Naive B cell (primary cell): ENCODE measurements around the gene CHRNA7. TPM values are rescaled to one million over a fixed set of nuclear protein-coding genes. Genes with fewer than 3 reads are reported as not detected.

ENCODE experiments used
- ATAC-seq, 2 donors: fragments of 150-1000 bp; cut with Tn5 transposase; 2 replicates each; pipeline ENCODE4 v1.10.0; 2021; ENCODE audit warnings: low read depth in 2 of 2, mild to moderate bottlenecking in 2 of 2, moderate library complexity in 2 of 2
- DNase-seq: peaks from one replicate; pipeline ENCODE4 v3.0.0; 2022
- H3K27ac Mint-ChIP-seq, 6 donors: one replicate each; pipeline ENCODE4 v1.8.0; 2020 to 2022; ENCODE audit warnings: mild to moderate bottlenecking in 6 of 6, mixed read lengths in 6 of 6, moderate library complexity in 5 of 6, inconsistent platforms in 2 of 6
- H3K27me3 Mint-ChIP-seq, 3 donors: one replicate each; pipeline ENCODE4 v1.8.0; 2021 to 2022; ENCODE audit warnings: mixed read lengths in 3 of 3, mild to moderate bottlenecking in 1 of 3
- H3K36me3 Mint-ChIP-seq, 2 donors: one replicate each; pipeline ENCODE4 v1.8.0; 2020 to 2022; ENCODE audit warnings: mixed read lengths in 2 of 2, inconsistent platforms in 1 of 2, mild to moderate bottlenecking in 1 of 2
- H3K4me1 Mint-ChIP-seq, 3 donors: one replicate each; pipeline ENCODE4 v1.8.0; 2020 to 2022; ENCODE audit warnings: mixed read lengths in 3 of 3, inconsistent platforms in 1 of 3, mild to moderate bottlenecking in 1 of 3, moderate library complexity in 1 of 3
- H3K4me3 Mint-ChIP-seq, 8 donors: one replicate each; pipeline ENCODE4 v1.8.0; 2020 to 2022; ENCODE audit warnings: mild to moderate bottlenecking in 8 of 8, mixed read lengths in 8 of 8, moderate library complexity in 8 of 8, inconsistent platforms in 2 of 8
- H3K9me3 Mint-ChIP-seq, 7 donors: one replicate each; pipeline ENCODE4 v1.8.0; 2020 to 2022; ENCODE audit warnings: mixed read lengths in 7 of 7, mild to moderate bottlenecking in 5 of 7, inconsistent platforms in 2 of 7, moderate library complexity in 1 of 7
- polyA plus RNA-seq, 6 donors: library from polyadenylated mRNA; unstranded; fragments of 300-500 nt; fragmentation: Illumina TruSeq; gene quantifications; one replicate each; pipeline ENCODE4 v1.2.3, GENCODE V29; 2021; ENCODE audit warnings: low read depth in 6 of 6

CHRNA7 gene
- polyA plus RNA-seq, 6 donors from 2014 or later = not detected

DNA sequence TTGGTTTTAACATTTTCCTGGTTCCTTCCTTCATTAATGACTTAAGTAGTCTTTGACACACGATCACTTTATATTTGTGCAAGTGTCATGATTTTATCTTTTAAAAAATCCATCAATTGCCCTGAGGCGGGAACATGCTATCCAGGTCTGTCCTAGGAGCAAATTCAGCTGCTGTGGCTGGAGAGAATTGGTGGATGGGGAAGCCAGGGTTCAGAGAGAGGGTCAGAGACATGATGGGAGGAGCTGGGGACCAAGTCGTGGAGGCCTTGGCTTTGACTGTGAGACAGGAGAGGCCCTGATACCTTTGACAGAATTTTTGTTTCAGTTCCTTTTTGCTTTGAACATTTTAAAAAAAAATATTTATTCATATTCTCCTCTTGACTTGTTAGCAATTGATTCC, 89.0 kb downstream of the CHRNA7 start:
- Mint-ChIP-seq H3K36me3 (no peaks in the 10 kb centered on the region), H3K4me3 (no peak overlapping the region), H3K9me3 (peaks cover 0 to 1% (median 0%) of the 10 kb centered on the region in 7 donors), H3K27ac (no peak overlapping the region), H3K27me3 (peaks cover 10 to 12% (median 12%) of the 10 kb centered on the region in 3 donors), H3K4me1 (no peaks in the 10 kb centered on the region)
- ATAC-seq (no peak), DNase-seq (no peak)

DNA sequence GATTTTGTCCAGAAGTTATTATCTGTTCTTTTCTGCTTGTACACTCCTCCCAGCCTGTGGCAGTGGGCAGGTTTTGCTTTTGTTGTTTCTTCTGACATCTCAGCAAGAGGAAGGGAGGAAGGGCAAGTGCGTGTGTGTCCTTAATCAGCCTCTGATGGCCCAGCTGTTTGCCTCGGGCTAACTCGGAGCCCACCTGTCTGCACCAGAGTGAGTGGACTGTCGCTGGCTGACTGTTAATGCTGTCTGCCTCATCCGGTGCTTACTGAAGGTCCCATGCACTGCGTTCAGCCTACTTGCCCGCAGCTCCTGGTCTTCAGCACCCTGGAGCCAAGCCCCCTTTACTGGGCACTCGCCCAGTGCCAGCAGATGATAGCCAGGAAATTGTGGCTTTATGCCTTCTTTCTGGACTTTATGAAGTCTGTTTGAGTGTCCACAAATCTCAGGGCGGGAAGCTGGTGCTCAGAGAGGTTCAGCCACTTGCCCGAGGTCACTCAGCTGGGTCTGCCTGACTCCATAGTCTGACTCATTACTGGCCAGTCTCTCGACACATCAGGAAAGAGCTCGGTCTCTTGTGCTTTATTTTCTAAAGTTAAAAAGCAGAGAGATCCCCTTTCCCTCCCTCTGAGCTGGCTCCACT, 89.5 kb downstream of the CHRNA7 start:
- Mint-ChIP-seq H3K36me3 (no peaks in the 10 kb centered on the region), H3K9me3 (peaks cover 0 to 1% (median 0%) of the 10 kb centered on the region in 7 donors), H3K4me1 (no peaks in the 10 kb centered on the region), H3K27me3 (peaks cover 10 to 12% (median 12%) of the 10 kb centered on the region in 3 donors), H3K4me3 (no peak overlapping the region), H3K27ac (no peak overlapping the region)
- ATAC-seq (no peak), DNase-seq (no peak)

DNA sequence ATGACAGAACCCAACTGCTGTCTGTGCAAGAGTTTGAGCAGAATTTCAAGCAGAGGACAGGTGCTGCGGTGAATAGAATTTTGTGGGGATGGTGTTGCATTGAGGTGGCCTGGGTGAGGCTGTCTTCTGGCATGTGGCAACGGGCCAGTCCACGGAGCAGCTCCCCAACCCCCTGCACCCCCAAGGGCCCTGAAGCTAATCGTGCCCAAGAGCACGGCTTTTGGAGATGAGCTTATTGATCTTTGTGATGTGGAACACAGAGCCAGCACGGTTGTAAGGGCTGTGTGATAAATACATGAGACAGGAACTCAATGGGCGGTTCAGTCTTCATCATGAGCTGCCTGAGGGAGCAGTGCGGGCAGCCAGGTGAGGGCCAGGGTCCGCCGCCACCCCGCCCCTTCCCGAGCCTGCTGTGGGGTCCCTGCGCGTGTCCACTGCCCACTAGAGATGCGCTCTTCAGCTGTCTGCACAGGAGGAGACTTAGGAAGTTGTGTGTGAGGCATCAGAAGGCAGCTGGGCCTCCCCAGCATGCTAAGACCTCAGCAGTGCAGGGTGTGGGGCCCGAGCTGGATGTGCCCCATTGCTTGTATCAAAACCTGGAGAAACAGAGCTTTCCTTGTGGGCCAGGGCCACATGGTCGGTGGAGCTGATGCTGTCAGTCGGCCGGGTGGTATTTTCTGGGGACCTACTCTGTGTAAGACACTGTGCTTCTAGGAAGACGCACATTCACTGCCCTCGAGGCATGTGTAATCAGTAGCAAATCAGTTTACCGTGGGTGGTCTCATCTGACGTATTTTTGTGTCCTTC, 90.5 kb downstream of the CHRNA7 start:
- DNase-seq (no peak), ATAC-seq (no peak)
- Mint-ChIP-seq H3K27ac (no peak overlapping the region), H3K4me1 (no peaks in the 10 kb centered on the region), H3K4me3 (no peak overlapping the region), H3K9me3 (peaks cover 0 to 2% (median 0%) of the 10 kb centered on the region in 7 donors), H3K36me3 (no peaks in the 10 kb centered on the region), H3K27me3 (peaks cover 1 to 12% (median 9%) of the 10 kb centered on the region in 3 donors)

DNA sequence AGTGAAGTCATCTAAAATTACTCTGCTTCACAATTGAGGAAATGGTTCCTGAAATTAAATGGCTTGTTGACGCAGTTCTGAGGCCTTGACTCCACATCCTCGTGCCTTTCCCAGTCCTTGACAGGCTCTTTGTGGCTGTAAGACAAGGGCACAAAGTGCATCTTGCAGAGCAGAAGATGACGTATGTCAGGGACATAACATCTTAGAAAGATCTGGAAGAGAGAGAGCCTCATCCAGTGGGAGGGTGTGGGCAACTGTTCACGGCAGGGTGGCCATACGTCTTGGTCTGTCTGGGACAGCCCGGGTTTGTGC, 91.0 kb downstream of the CHRNA7 start:
- DNase-seq (no peak), ATAC-seq (no peak)
- peaks cover 0 to 2% (median 0%) of the 10 kb centered on the region in 7 donors for H3K9me3 Mint-ChIP-seq
- H3K27ac Mint-ChIP-seq = no peak overlapping the region
- no peaks in the 10 kb centered on the region for H3K4me1 Mint-ChIP-seq
- no peak overlapping the region for H3K4me3 Mint-ChIP-seq
- no peaks in the 10 kb centered on the region for H3K36me3 Mint-ChIP-seq
- peaks cover 0 to 12% (median 9%) of the 10 kb centered on the region in 3 donors for H3K27me3 Mint-ChIP-seq

DNA sequence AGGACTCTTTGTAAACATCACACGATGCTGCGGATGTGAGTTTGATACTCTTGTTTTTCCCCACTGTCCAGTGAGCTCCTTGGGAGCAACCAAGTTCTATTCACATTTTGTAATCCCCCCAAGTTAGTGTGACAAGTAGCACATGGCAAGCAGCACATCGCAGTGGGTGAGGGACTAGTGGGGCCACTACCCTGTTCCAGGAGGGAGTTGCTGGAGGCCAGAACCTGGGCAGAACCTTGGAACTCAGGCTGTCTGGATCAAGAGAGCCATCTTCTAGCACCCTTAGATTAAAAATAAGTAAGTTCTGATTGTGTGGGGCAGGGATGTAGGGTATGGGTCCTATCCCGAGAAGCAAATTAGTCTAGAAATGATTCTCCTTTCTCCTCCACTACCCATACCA, 91.7 kb downstream of the CHRNA7 start:
- no peak overlapping the region for H3K27ac Mint-ChIP-seq
- peaks cover 0 to 12% (median 9%) of the 10 kb centered on the region in 3 donors for H3K27me3 Mint-ChIP-seq
- no peaks in the 10 kb centered on the region for H3K36me3 Mint-ChIP-seq
- H3K4me3 Mint-ChIP-seq = no peak overlapping the region
- no peak for ATAC-seq
- no peak for DNase-seq
- peaks cover 0 to 2% (median 0%) of the 10 kb centered on the region in 7 donors for H3K9me3 Mint-ChIP-seq
- no peaks in the 10 kb centered on the region for H3K4me1 Mint-ChIP-seq

DNA sequence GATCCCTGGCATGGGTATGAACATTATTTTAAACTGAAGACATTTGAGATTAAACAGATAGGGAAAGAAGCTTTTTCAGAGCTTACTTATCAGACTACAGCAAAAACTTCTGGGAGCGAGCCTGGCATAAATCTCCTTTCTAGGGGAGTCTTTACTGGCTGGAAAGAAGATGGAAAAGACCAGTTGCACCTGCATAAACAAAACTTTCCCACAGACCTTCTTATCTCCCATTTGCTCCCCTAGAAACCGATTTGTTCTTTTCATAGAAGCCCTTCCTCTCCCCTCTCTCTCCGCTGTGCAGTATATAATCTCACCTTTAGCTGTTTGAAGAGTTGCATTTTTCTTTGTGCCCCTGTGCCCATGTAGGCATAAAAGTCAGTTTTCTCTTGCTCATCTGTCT, 93.2 kb downstream of the CHRNA7 start:
- no peaks in the 10 kb centered on the region for H3K36me3 Mint-ChIP-seq
- peaks cover 0 to 2% (median 0%) of the 10 kb centered on the region in 7 donors for H3K9me3 Mint-ChIP-seq
- ATAC-seq = no peak

DNA sequence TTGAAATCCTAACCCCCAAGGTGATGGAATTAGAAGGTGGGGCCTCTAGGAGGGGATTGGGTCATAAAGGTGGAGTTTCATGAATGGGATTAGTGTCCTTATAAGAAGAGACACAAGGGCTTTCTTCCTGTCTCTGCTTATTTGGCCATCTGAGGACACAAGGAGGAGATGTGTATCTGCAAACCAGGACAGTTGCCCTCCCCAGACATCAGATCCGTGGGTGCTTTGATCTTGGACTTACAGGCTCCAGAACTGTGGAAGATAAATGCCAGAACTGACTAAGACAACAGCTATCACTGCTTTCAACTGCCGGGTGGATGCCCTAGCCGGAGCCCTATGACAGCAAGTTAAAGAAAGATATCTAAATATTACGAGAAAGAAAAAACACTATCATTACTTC, 94.4 kb downstream of the CHRNA7 start:
- ATAC-seq (no peak), DNase-seq (no peak)
- Mint-ChIP-seq H3K27ac (no peak overlapping the region), H3K27me3 (peaks cover 0 to 13% (median 4%) of the 10 kb centered on the region in 3 donors), H3K36me3 (no peaks in the 10 kb centered on the region), H3K4me3 (no peak overlapping the region), H3K4me1 (no peaks in the 10 kb centered on the region), H3K9me3 (peaks cover 0 to 1% (median 0%) of the 10 kb centered on the region in 7 donors)

More for the DNA sequence above, 93.2 kb downstream of the CHRNA7 start:
- Mint-ChIP-seq H3K27me3 (peaks cover 0 to 16% (median 5%) of the 10 kb centered on the region in 3 donors), H3K4me3 (no peak overlapping the region), H3K27ac (no peak overlapping the region), H3K4me1 (no peaks in the 10 kb centered on the region)
- no peak for DNase-seq

DNA sequence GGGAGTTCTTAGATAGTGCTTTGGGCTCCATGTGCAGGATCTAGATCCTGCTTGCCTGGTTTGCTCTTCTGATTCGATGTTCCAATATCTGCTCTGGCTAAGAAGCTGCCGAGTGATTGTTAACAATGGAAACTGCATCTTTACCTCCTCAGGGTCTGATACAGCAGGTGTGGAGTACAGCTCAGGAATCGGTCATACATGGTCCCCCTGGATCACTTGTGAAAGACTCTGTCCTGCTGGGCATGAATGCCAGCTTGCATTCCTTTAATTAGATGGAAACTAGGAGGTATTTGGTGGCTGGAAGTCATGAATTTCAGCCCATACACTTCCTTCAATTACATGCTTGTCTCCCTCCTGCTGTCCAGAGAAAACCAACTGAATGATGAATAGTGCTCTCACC, 95.3 kb downstream of the CHRNA7 start:
- no peak for ATAC-seq
- Mint-ChIP-seq H3K9me3 (peaks cover 0 to 1% (median 0%) of the 10 kb centered on the region in 7 donors), H3K27ac (no peak overlapping the region), H3K4me3 (peak overlapping the region in 1 of 8 donors; percentile 42), H3K36me3 (no peaks in the 10 kb centered on the region), H3K27me3 (peaks cover 0 to 13% (median 4%) of the 10 kb centered on the region in 3 donors), H3K4me1 (no peaks in the 10 kb centered on the region)
- no peak for DNase-seq

DNA sequence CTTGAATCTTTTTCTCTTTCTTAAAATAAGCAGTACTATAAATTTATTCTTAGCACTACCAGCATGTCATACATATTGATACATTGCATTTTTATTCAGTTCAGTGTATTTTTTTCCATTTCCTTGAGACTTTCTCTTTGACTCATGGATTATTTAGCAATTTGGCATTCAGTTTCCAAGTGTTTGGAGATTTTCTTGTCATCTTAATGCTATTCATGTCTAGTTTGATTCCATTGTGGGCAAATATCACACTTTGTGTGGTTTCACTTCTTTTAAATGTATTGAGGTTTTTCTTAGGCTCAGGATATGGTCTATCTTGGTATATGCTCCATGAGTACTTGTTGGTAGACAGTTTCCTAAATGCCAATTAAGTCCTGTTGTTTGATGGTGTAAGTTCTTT, 99.5 kb downstream of the CHRNA7 start:
- no peak for DNase-seq
- H3K27me3 Mint-ChIP-seq = peaks cover 0 to 17% (median 0%) of the 10 kb centered on the region in 3 donors
- H3K27ac Mint-ChIP-seq = no peak overlapping the region
- no peaks in the 10 kb centered on the region for H3K36me3 Mint-ChIP-seq
- no peak for ATAC-seq
- peaks cover 0 to 1% (median 0%) of the 10 kb centered on the region in 7 donors for H3K9me3 Mint-ChIP-seq
- no peak overlapping the region for H3K4me3 Mint-ChIP-seq
- no peaks in the 10 kb centered on the region for H3K4me1 Mint-ChIP-seq

DNA sequence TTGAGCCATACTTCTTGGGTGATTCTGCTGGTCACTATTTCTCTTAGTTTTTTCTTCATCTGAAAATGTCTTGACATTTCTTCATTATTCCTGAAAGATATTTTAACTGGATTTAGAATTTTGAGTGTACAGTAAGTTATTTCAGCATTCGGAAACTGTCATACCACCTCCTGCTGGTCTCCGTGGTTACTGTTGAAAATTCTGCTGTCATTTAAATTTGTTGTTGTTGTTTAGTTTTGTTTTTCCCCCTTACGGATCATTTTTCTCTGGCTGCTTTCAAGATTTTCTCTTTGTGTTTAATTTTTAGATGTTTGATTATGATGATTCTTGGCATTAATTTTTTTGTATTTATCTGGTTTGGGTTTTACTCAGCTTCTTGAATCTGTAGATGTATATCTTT, 100.5 kb downstream of the CHRNA7 start:
- Mint-ChIP-seq H3K9me3 (no peaks in the 10 kb centered on the region), H3K27me3 (peaks cover 0 to 19% (median 0%) of the 10 kb centered on the region in 3 donors), H3K4me3 (no peak overlapping the region), H3K4me1 (no peaks in the 10 kb centered on the region), H3K36me3 (no peaks in the 10 kb centered on the region), H3K27ac (peak overlapping the region in 1 of 6 donors; percentile 77)
- DNase-seq (no peak), ATAC-seq (no peak)

DNA sequence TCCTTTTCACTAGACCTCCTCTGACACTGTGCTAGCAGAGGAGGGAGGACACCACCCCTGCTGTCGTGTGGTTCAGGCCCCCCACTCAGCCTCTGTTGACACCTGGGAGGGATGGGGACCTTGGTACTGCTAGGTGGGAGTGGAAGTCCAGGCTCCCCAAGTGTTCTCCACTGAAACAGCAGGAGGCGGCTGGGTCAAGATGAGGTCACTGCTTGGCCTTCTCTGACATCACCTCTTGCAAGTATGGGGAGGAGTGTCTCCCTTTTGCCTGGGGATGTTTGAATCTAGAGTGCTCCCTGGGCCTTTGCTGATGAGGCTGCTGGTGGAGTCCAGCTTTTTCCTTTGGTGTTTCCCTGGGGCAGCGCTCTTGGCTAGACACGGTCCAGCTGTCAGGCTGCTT, 101.5 kb downstream of the CHRNA7 start:
- DNase-seq = no peak
- ATAC-seq = no peak
- H3K9me3 Mint-ChIP-seq = peaks cover 0 to 3% (median 0%) of the 10 kb centered on the region in 7 donors
- H3K4me1 Mint-ChIP-seq = no peaks in the 10 kb centered on the region
- peaks cover 0 to 19% (median 0%) of the 10 kb centered on the region in 3 donors for H3K27me3 Mint-ChIP-seq
- no peak overlapping the region for H3K27ac Mint-ChIP-seq
- no peak overlapping the region for H3K4me3 Mint-ChIP-seq
- no peaks in the 10 kb centered on the region for H3K36me3 Mint-ChIP-seq

DNA sequence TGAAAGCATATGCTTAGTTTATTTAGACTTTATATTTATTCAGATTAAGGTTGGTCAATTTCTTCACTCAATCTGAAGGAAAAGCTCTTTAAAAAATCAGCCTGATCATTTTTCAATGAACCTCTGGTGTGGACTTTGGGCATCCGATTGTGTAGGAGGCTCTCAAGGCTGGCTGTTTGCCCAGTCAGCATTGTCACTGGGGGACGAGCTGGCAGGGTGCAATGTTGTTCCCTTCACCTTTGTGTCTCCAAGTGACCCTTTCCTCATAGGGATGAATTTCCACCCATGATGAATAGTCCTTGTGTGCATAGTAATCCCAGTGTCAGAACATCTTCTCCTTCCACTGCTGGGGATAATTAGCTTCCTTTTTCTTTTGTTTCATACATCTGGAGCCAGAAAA, 102.5 kb downstream of the CHRNA7 start:
- no peak overlapping the region for H3K27ac Mint-ChIP-seq
- peaks cover 0 to 13% (median 0%) of the 10 kb centered on the region in 3 donors for H3K27me3 Mint-ChIP-seq
- peaks cover 0 to 3% (median 0%) of the 10 kb centered on the region in 7 donors for H3K9me3 Mint-ChIP-seq

DNA sequence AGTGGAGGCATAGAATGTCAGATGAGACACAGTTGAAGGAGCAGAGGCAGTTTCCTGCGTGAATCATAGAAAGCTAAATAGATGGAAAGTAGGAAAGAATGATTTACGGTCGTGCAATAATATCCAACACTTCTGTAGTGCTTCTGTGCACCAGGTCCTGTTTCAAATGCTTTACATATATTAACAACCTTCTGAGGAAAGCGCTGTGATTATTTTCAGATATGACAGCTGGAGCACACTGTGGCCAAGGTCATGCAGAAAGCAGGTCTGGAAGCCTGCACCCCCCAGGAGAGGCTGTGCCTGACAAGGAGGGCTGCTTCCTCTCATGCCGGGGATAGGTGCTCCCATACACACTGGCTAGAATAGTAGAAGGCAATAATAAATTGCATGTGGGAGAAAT, 104.5 kb downstream of the CHRNA7 start:
- Mint-ChIP-seq H3K27ac (no peak overlapping the region), H3K27me3 (peaks cover 0 to 13% (median 0%) of the 10 kb centered on the region in 3 donors), H3K4me1 (no peaks in the 10 kb centered on the region), H3K9me3 (peaks cover 0 to 4% (median 1%) of the 10 kb centered on the region in 7 donors), H3K4me3 (no peak overlapping the region), H3K36me3 (no peaks in the 10 kb centered on the region)
- no peak for ATAC-seq
- DNase-seq = no peak

More for the DNA sequence above, 102.5 kb downstream of the CHRNA7 start:
- no peak for ATAC-seq
- H3K36me3 Mint-ChIP-seq = no peaks in the 10 kb centered on the region
- no peak for DNase-seq
- H3K4me3 Mint-ChIP-seq = no peak overlapping the region
- no peaks in the 10 kb centered on the region for H3K4me1 Mint-ChIP-seq

DNA sequence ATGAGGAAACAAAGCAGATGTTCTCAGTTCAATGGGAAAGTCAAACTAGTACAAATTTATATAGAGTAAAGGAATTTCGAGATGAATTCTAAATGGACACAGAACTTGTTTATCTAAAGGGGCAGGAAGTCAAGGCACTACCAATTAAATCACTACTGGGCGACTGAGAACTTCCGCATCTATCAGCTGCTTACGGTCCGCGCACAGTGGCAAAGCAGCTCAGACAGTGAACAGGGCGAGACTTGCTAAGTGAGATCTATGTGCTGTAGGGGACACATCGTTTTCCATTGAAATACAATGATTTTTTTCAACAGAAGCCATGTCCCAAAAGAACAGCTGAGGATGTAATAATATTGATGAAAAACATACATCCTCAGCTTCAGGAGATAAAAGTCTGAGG, 105.0 kb downstream of the CHRNA7 start:
- H3K27ac Mint-ChIP-seq = peak overlapping the region in 1 of 6 donors; percentile 82
- no peak overlapping the region for H3K4me3 Mint-ChIP-seq
- H3K27me3 Mint-ChIP-seq = peaks cover 0 to 13% (median 0%) of the 10 kb centered on the region in 3 donors
- no peak for ATAC-seq
- peaks cover 0 to 4% (median 1%) of the 10 kb centered on the region in 7 donors for H3K9me3 Mint-ChIP-seq
- H3K36me3 Mint-ChIP-seq = no peaks in the 10 kb centered on the region
- H3K4me1 Mint-ChIP-seq = no peaks in the 10 kb centered on the region
- no peak for DNase-seq
